GM19328 (cell line): ENCODE data around the gene PYHIN1.
"Not testable (repeated sequence)": the region's sequence is repeated elsewhere in the genome, so short reads cannot be mapped to it uniquely, and the experiment has no call there.

Experiments used
- ATAC-seq: cut with Tn5 transposase; IDR thresholded peaks from one replicate; pipeline ENCODE4 v1.9.1; 2021; ENCODE audit warnings: mild to moderate bottlenecking, moderate library complexity; ENCODE audit not compliant: unreplicated experiment

PYHIN1 gene

GRCh38 chr1:158978730-158979129, 47.4 kb downstream of the PYHIN1 start:
- no peak for ATAC-seq

GRCh38 chr1:158979229-158979628, 47.9 kb downstream of the PYHIN1 start:
- ATAC-seq: no peak

GRCh38 chr1:158983235-158983634, 51.9 kb downstream of the PYHIN1 start:
- no peak for ATAC-seq

GRCh38 chr1:158984386-158984785, 53.0 kb downstream of the PYHIN1 start:
- ATAC-seq: no peak

DNA sequence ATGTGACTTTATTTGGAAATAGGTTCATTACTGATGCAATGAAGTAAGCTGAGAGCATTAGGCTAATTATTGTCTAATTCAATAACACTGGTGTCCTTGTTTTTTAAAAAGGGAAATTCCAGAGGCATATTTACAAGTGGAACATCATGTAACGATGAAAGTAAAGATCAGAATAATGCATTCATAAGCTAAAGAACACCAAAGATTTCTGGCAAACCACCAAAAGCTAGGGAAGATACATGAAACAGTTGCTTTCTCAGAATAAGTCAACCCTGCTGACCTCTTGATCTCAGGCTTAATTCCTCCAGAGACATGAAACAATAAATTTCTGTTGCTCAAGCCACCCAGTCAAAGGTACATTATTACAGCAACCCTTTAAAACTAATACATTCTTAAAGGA, 58.1 kb downstream of the PYHIN1 start:
- ATAC-seq: no peak

- ATAC-seq: no peak
Measured at GRCh38 chr1:158992787-158993312, 61.5 kb downstream of the PYHIN1 start.

DNA sequence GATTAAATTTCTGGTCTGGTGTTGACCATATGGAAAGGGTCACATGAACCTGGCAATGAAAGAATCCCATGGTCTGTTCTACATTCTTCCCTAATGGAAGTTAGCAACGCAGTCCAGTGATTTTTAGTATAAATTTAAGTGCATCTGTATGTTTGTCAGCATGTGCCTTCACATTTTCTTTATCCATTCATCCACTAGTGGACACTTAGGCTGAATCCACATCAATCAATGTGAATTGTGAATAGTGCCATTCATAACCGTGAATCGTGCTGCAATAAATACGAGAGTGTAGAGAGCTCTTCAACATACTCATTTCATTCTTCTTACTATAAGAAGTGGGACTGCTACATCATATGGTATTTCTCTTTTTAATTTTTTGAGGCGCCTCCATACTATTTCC, 65.6 kb downstream of the PYHIN1 start:
- ATAC-seq: no peak

GRCh38 chr1:158998037-158998780, 66.9 kb downstream of the PYHIN1 start:
- ATAC-seq: no peak

GRCh38 chr1:158998781-158999161, 67.4 kb downstream of the PYHIN1 start:
- no peak for ATAC-seq

DNA sequence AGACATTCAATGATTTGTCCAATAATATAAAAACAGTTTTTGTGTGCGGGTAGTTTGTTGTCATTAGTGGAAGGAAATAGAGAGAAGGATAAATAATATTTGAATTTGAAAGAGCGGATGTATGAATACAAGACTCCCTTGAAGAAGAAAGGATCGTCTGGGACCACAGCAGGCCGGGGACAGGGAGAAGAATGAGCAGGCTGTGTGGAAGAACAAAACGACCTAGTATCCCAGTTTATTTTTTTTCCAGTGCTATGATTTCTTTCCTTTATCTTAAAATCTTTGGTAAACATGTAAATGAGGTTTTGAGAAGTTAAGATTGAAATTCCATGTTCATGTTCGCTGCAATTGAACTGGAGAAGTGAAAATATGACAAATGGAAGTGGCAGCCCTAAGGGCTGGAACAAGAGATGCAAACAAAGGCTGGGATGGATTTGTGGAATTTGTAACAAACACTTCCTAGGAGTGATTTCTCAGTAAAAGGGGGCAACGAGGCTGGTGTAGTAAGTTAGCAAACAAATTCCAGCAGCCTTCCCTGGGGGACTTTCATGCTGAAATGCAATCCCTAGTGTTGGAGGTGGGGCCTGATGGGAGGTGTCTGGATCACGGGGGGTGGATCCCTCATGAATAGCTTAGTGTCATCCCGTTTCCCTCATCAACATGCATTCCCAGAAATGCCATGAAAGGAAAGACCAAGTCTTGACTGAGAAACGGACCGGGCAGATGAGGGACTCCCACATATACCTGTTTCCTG, 68.1 kb downstream of the PYHIN1 start:
- ATAC-seq: no peak

DNA sequence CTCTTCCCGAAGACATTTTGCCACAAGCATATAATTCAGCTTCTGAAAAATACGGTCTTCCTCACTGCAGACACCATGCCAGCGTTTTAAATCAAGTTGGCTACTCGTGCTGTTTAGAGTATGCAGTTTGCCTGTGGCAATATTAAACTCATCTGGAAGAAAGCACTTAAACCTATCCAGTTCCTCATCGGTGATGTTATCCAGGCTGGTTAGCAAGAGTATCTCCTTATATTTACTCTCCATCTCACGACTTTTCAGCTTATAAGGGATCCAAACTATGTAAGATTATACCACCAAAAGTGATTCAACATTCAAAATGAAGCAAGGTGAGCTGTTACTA, 68.7 kb downstream of the PYHIN1 start:
- ATAC-seq: no peak

DNA sequence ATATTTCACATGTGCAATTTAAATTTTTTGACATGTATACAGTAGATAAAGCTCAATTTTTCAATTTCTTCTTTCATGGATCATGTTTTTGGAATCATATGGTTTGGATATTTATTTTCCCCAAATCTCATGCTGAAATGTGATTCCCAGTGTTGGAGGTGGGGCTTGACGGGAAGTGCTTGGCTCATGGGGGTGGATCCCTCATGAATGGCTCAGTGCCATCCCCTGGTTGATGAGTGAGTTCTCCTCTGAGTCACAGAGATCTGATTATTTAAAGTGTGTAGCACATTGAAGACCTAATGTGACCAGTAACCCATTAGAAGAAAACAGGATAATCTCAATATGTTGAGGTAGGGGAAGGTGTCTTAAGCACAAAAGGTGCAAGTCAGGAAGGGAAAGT, 69.3 kb downstream of the PYHIN1 start:
- ATAC-seq: no peak

- no peak for ATAC-seq
Measured at GRCh38 chr1:159005161-159005560, 73.8 kb downstream of the PYHIN1 start.

DNA sequence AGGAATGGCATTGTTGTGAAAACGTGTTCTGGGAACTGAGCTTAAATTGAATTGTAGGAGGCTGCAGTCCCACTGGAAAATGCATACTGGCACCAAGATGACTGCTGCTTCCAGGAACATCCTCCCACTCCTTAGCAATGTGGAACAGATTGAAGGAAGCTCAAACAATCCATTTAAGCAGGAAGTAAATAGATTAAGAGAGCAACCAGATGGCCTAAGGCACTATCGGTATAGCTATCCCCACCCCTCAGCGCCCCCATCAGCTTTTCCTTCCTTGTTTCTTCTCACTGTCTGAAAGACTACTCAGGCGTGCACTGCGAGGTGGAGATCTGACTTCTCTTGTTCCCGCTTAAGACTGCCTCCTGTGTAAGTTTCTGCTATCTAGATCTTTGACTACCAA, 74.3 kb downstream of the PYHIN1 start:
- ATAC-seq: no peak

DNA sequence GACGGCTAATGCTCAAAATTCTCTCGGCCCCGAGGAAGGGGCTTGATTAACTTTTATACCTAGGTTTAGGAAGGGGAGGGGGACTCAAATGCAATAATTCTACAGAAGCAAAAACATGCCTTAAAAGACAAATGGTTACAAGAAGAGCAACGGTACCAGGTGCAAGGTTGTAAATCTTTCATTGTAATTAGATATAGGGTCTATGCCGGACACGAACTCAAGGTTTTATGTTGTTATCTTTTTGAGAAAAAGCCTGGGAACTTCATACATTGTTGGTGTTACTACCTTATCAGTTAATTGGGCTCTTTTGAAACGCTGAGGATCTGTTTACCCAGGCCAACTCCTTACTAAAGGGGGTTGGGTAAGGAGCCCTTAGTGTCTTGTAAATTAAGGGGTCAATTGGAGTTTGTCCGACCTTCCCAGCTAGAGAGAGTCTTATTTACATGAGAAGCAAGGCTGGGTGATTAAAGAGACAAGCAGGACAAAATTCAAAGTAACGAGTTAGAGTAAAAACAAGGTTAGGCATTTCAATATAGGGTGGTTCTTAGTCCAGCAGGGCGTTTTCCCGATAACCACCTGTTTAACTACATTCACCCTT, 75.0 kb downstream of the PYHIN1 start:
- ATAC-seq: not testable (repeated sequence)

DNA sequence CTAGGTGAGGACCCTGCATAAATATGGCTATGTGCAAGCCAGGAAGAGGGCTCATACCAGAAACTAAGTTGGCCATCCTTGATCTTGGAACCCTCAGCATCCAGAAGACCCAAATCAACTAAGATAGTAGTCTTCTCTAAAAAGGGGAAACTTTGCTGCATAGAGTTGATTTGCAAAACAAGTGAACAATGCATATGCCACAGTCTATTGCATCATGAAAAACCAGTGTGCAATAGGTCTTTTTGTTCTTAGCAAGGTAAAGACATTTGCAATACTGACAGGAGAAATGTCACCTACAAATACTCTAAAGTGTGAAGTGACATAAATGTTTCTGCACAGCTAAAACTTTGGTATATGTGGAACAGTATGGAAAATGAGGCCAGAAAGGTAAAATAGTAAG, 76.4 kb downstream of the PYHIN1 start:
- no peak for ATAC-seq

- peak; percentile 70 for ATAC-seq
Measured at GRCh38 chr1:159008744-159009188, 77.4 kb downstream of the PYHIN1 start.

DNA sequence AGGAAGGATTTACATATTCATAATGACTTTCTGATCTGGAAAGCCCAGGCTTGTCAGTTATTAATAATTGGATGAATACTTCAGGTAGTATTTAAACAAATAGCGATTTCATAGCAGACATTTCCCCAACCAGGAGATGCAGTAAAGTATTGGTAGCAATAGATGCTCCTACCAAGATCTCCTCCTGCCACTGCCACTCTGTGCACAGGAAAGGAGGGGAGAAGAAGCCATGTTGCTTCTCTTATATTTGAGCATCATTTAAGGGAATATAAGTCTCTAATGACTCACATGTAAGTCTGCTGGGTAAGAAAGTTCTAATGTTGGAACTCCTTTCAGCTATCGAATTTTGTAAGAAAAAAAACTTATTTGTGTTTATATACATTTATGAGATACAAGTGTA, 77.9 kb downstream of the PYHIN1 start:
- ATAC-seq: no peak

DNA sequence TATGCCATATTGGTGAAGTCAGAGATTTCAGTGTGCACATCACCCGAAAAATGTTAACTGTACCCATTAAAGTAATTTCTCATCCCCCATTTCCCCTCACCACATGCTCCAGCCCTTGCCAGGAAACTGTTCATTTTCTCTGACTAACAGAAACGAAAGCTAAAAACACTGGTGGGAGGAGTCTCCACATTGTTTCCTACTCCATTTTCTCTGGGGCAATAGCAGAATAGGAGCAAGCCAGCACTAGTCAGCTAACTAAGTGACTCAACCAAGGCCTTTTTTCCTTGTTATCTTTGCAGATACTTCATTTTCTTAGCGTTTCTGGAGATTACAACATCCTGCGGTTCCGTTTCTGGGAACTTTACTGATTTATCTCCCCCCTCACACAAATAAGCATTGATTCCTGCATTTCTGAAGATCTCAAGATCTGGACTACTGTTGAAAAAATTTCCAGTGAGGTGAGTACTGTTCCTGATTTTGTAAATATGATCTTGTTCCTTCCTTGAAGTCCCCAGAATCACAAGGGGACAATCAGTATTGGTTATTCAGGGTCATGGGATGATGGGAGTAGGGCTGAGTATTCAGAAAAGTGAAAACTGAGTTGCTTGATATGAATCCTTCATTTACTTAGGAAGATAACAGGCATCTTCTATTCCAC, 78.5 kb downstream of the PYHIN1 start, which contains the start of gene IFI16:
Gene IFI16, plus strand, starts transcription at position 204 of the 658 bp plus-strand sequence. CDS start 4,774 bp downstream, outside the sequence.
- peak; percentile 58 for ATAC-seq

GRCh38 chr1:159010391-159010790, 79.0 kb downstream of the PYHIN1 start:
- no peak for ATAC-seq

DNA sequence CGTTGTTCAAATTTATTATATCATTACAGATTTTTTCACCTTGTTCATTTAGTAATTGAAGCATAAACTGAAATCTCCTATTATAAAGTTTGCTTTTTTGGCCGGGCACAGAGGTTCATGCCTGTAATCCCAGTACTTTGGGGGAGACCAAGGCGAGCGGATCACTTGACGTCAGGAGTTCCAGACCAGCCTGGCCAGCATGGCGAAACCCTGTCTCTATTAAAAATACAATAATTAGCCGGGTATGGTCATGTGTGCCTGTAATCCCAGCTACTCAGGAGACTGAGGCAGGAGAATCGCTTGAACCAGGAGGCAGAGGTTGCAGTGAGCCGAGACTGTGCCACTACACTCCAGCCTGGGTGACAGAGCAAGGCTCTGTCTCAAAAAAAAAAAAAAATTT, 79.6 kb downstream of the PYHIN1 start:
- not testable (repeated sequence) for ATAC-seq
